K562 (cell line): ENCODE results near the gene CKLF. TPM values are rescaled to one million over a fixed set of nuclear protein-coding genes. Genes with fewer than 3 reads are reported as not detected.

ENCODE experiments used
- ATAC-seq: fragments of 200-7000 bp; cut with Tn5 transposase; 3 replicates; pipeline ENCODE4 v1.9.1; 2020; ENCODE audit warnings: moderate library complexity
- BruUV-seq: library from RNA; stranded (reverse); fragments of 400-500 nt; replicated peaks from 2 replicates; lab custom pipeline; 2021; lab: Mats Ljungman, UMichigan
- CTCF ChIA-PET: fragments of 300-600 bp; formaldehyde crosslinking; extraction: SDS; loops from one replicate; lab custom pipeline; 2021; ENCODE audit warnings: low intra/inter-chr PET ratio; lab: Yijun Ruan, JAX
- POLR2A ChIA-PET: fragments of 300-600, 350-650 bp; sonication (Branson Sonifier 250); formaldehyde crosslinking; extraction: SDS; loops from one replicate; lab custom pipeline; 2021; ENCODE audit warnings: antibody characterized with exemption, inconsistent platforms; lab: Yijun Ruan, JAX
- DNase-seq, 4 experiments: peaks; one replicate each; pipeline versions ENCODE4 v3.0.0 to v3.0.0-alpha.2; 2011 to 2018; ENCODE audit warnings: low spot score in 3 of 4, mixed read lengths in 3 of 4; ENCODE audit errors: extremely low read depth in 1 of 4
- FAIRE-seq: peaks from 2 replicates; lab custom pipeline; 2011; peaks lifted over from hg19 to GRCh38; lab: Jason Lieb, UNC
- H2AFZ ChIP-seq: 2 replicates; pipeline ENCODE4 v1.6.0; 2011; ENCODE audit warnings: low read depth, low read length, control low read depth, inconsistent platforms
- H3K27ac ChIP-seq: fragments of 200-600 bp; 3 replicates; pipeline ENCODE4 v1.8.0; 2011; ENCODE audit warnings: low read depth, mild to moderate bottlenecking, control low read depth, inconsistent platforms, low read length, moderate library complexity, mixed read lengths; ENCODE audit errors: extremely low read depth
- H3K27me3 ChIP-seq, 2 experiments: fragments of 300-600 bp in 1 of 2; 2 replicates in 1 of 2; 3 replicates in 1 of 2; pipeline versions ENCODE4 v1.6.0 to v1.8.0; 2011; ENCODE audit warnings: inconsistent platforms in 2 of 2, low read length in 2 of 2, mild to moderate bottlenecking in 1 of 2, mixed read lengths in 1 of 2, moderate library complexity in 1 of 2; ENCODE audit not compliant: control insufficient read depth in 2 of 2, insufficient read depth in 2 of 2
- H3K36me3 ChIP-seq: fragments of 300-600 bp; 3 replicates; pipeline ENCODE4 v1.8.0; 2011; ENCODE audit warnings: mild to moderate bottlenecking, low read length, inconsistent platforms; ENCODE audit not compliant: control insufficient read depth, insufficient read depth
- H3K4me1 ChIP-seq, 2 experiments: fragments of 200-600 bp in 1 of 2; replicated peaks in 1 of 2; 2 replicates in 1 of 2; 3 replicates in 1 of 2; pipeline versions ENCODE4 v1.5.1 to v1.8.0; 2011; ENCODE audit warnings: inconsistent platforms in 2 of 2, low read length in 2 of 2, mild to moderate bottlenecking in 1 of 2, mixed read lengths in 1 of 2, moderate library complexity in 1 of 2; ENCODE audit not compliant: control insufficient read depth in 2 of 2, insufficient read depth in 2 of 2
- H3K4me2 ChIP-seq: 2 replicates; pipeline ENCODE4 v1.6.1; 2011; ENCODE audit warnings: low read length, control low read depth, inconsistent platforms, mixed read lengths; ENCODE audit not compliant: insufficient read depth
- H3K4me3 ChIP-seq: fragments of 200-600 bp; sonication (generic), shearing (Covaris generic); 2 replicates; pipeline ENCODE4 v1.5.1; 2016; ENCODE audit warnings: control low read depth, inconsistent platforms
- H3K79me2 ChIP-seq: fragments of 200-600 bp; 3 replicates; pipeline ENCODE4 v1.8.0; 2011; ENCODE audit warnings: low read length, inconsistent platforms; ENCODE audit not compliant: control insufficient read depth, insufficient read depth
- H3K9ac ChIP-seq, 2 experiments: 2 replicates each; pipeline versions ENCODE4 v1.6.0 to v1.6.1; 2011; ENCODE audit warnings: low read depth in 2 of 2, low read length in 2 of 2, control low read depth in 1 of 2, inconsistent platforms in 1 of 2, mild to moderate bottlenecking in 1 of 2, mixed read lengths in 1 of 2; ENCODE audit not compliant: insufficient read depth in 1 of 2
- H3K9me1 ChIP-seq: one replicate; pipeline ENCODE4 v1.6.0; 2011; ENCODE audit warnings: inconsistent platforms, mild to moderate bottlenecking, low read length, moderate library complexity; ENCODE audit not compliant: control insufficient read depth, insufficient read depth
- H3K9me3 ChIP-seq: replicated peaks from 2 replicates; pipeline ENCODE4 v1.5.1; 2011; ENCODE audit warnings: low read depth, low read length, inconsistent platforms; ENCODE audit not compliant: control insufficient read depth, insufficient read depth
- H4K20me1 ChIP-seq: replicated peaks from 2 replicates; pipeline ENCODE4 v1.6.1; 2011; ENCODE audit warnings: low read length, inconsistent platforms, mixed read lengths; ENCODE audit not compliant: control insufficient read depth, insufficient read depth
- BACH1 ChIP-seq: fragments of 200-800 bp; sonication (Bioruptor generic); IDR thresholded peaks from 2 replicates; pipeline ENCODE4 v1.6.1; 2016; ENCODE audit warnings: missing genetic modification characterization, missing compliant biosample characterization
- CREBBP ChIP-seq: IDR thresholded peaks from one replicate; pipeline ENCODE4 v1.6.1; 2012; ENCODE audit warnings: low read depth, mild to moderate bottlenecking, control low read depth, inconsistent platforms, low read length
- FOXM1 ChIP-seq, 2 experiments: fragments of 450-650 bp in 1 of 2; sonication (generic) in 1 of 2; formaldehyde crosslinking in 1 of 2; IDR thresholded peaks; 2 replicates each; pipeline versions ENCODE4 v1.6.1 to v1.9.0; 2017 to 2022; ENCODE audit warnings: low read depth in 2 of 2, mild to moderate bottlenecking in 2 of 2, missing genetic modification reagents in 1 of 2, moderate library complexity in 1 of 2
- HES1 ChIP-seq: fragments of 450-650 bp; IDR thresholded peaks from 2 replicates; pipeline ENCODE4 v1.6.1; 2016; ENCODE audit warnings: low read depth, mild to moderate bottlenecking, moderate library complexity
- HNRNPK ChIP-seq: fragments of 200-400 bp; formaldehyde crosslinking; IDR thresholded peaks from one replicate; pipeline ENCODE4 v1.6.1; 2018; ENCODE audit warnings: mild to moderate bottlenecking, low read depth, low read length; ENCODE audit not compliant: poor library complexity, severe bottlenecking
- NEUROD1 ChIP-seq: fragments of 150-350 bp; IDR thresholded peaks from 2 replicates; pipeline ENCODE4 v1.6.1; 2014; ENCODE audit warnings: borderline replicate concordance, low read length, low read depth; ENCODE audit not compliant: partially characterized antibody
- NFE2 ChIP-seq: IDR thresholded peaks from 2 replicates; pipeline ENCODE4 v1.6.1; 2014; ENCODE audit warnings: antibody characterized with exemption, low read depth
- POLR2B ChIP-seq: fragments of 450-650 bp; IDR thresholded peaks from 2 replicates; pipeline ENCODE4 v1.6.1; 2018; ENCODE audit warnings: low read depth; ENCODE audit not compliant: partially characterized antibody
- RFX5 ChIP-seq: IDR thresholded peaks from 2 replicates; pipeline ENCODE4 v1.6.1; 2011; ENCODE audit warnings: low read depth, mild to moderate bottlenecking, improper control_type of control experiment, low read length
- SMARCC2 ChIP-seq: fragments of 450-650 bp; IDR thresholded peaks from 2 replicates; pipeline ENCODE4 v1.6.1; 2017; ENCODE audit warnings: antibody characterized with exemption, moderate library complexity, mild to moderate bottlenecking, low read depth
- TAL1 ChIP-seq: fragments of 450-650 bp; IDR thresholded peaks from 2 replicates; pipeline ENCODE4 v1.6.1; 2016; ENCODE audit warnings: mild to moderate bottlenecking
- ZFP1 ChIP-seq: fragments of 450-650 bp; formaldehyde crosslinking; IDR thresholded peaks from 2 replicates; pipeline ENCODE4 v1.4.0; 2020; ENCODE audit warnings: mild to moderate bottlenecking, mixed read lengths
- ZNF263 ChIP-seq: sonication (generic); formaldehyde crosslinking; IDR thresholded peaks from 2 replicates; pipeline ENCODE4 v1.8.0; 2022; ENCODE audit warnings: mild to moderate bottlenecking, missing genetic modification reagents, borderline replicate concordance
- ZNF395 ChIP-seq: fragments of 200-800 bp; sonication (Bioruptor generic); IDR thresholded peaks from 2 replicates; pipeline ENCODE4 v1.6.1; 2017; ENCODE audit warnings: missing genetic modification characterization, missing compliant biosample characterization
- ZNF41 ChIP-seq: fragments of 250-450 bp; sonication (Bioruptor Pico); conservative IDR thresholded peaks from 2 replicates; pipeline ENCODE4 v1.4.0; 2020; ENCODE audit warnings: mild to moderate bottlenecking
- ZNF511 ChIP-seq: sonication (generic); formaldehyde crosslinking; IDR thresholded peaks from 2 replicates; pipeline ENCODE4 v1.8.0; 2022; ENCODE audit warnings: mild to moderate bottlenecking, missing genetic modification reagents
- ZNF668 ChIP-seq: fragments of 250-450 bp; sonication (Bioruptor Pico); IDR thresholded peaks from 2 replicates; pipeline ENCODE4 v1.8.0; 2022; ENCODE audit warnings: mild to moderate bottlenecking, inconsistent platforms
- ZNF740 ChIP-seq, 3 experiments: fragments of 200-800 bp in 1 of 3; sonication (Bioruptor generic) in 1 of 3; sonication (generic) in 1 of 3; formaldehyde crosslinking in 1 of 3; IDR thresholded peaks; 2 replicates each; pipeline versions ENCODE4 v1.6.1 to v1.8.0; 2016 to 2022; ENCODE audit warnings: mild to moderate bottlenecking in 2 of 3, missing compliant biosample characterization in 2 of 3, missing genetic modification characterization in 2 of 3, missing genetic modification reagents in 1 of 3
- WGBS: fragments of 100-300 bp; shearing (Covaris generic); methylation state at CpG from one replicate; pipeline ENCODE4 v1.1.6; 2016; ENCODE audit warnings: low coverage, mixed read lengths; ENCODE audit not compliant: insufficient coverage; ENCODE audit errors: missing lambda C conversion rate; 5-methylcytosine and 5-hydroxymethylcytosine counted together
- in situ Hi-C: fragments of 300-500 bp; cut with MboI; formaldehyde crosslinking; loops from 4 replicates; pipeline ENCODE4 v1.15.0; 2018; ENCODE audit warnings: inconsistent platforms, mixed read lengths
- intact Hi-C: fragments of 100-400 bp; cut with micrococcal nuclease; formaldehyde crosslinking; loops from 2 replicates; pipeline ENCODE4 v1.14.2; 2022
- polyA plus RNA-seq, 8 experiments: library from polyadenylated mRNA; depleted of rRNA in 4 of 8; stranded (reverse) in 5 of 8; unstranded in 3 of 8; fragments of >200 nt; fragmentation: Nextera tagmentation in 2 of 8; fragmentation: Illumina TruSeq in 1 of 8; extraction: Ambion mirVana in 2 of 8; extraction: Trizol in 1 of 8; gene quantifications; 2 replicates each; pipeline versions ENCODE4 v1.2.1 to v1.2.3, GENCODE V29; 2011 to 2014; ENCODE audit warnings: inconsistent platforms in 1 of 8, missing spikeins in 1 of 8
- total RNA-seq, 7 experiments: library from RNA; depleted of rRNA in 6 of 7; stranded (reverse); fragments of >200 nt in 6 of 7; fragmentation: Illumina TruSeq in 2 of 7; extraction: Trizol in 2 of 7; gene quantifications; 2 replicates each; pipeline versions ENCODE4 v1.2.1 to v1.2.3, GENCODE V29; 2011 to 2021; ENCODE audit warnings: low replicate concordance in 1 of 7

CKLF gene
- total and polyA plus RNA-seq, 9 of the 15 experiments (the other 6 are each of a cell fraction or from before 2014, with no cell fraction given), result 84.8 to 322 (median 118) TPM

GRCh38 chr16:66517586-66518263, 34.7 kb upstream of the CKLF start:
- H3K27me3 ChIP-seq, result no peaks in the 10 kb centered on the region
- H4K20me1 ChIP-seq, result no peaks in the 10 kb centered on the region
- DNase-seq (no peak), ATAC-seq (no peak), FAIRE-seq (no peak)
- BruUV-seq, result no TSS peak
- H3K9ac ChIP-seq, result peak overlapping the region; percentile 85 to 92; a peak in 3 of 4 replicates
- WGBS, result 81% methylated on average over 8 of the region's 8 CpGs
- in situ Hi-C loops (no loop called here), intact Hi-C loops (loop anchor here (2.0 kb wide), 1 partner anchor 33 kb away; the partner anchor contains the start of gene TK2)
- POLR2A ChIA-PET, result interaction anchor here (1.0 kb wide), 1 partner anchor 62 kb away, joined by 3 read pairs; no protein-coding TSS in a partner anchor
- no peaks in the 10 kb centered on the region for H3K36me3 ChIP-seq
- H2AFZ ChIP-seq, result peak overlapping the region; percentile 95
- H3K4me1 ChIP-seq, result peaks cover 30 to 37% of the 10 kb centered on the region in 2 experiments
- H3K9me1 ChIP-seq, result no peaks in the 10 kb centered on the region
- H3K79me2 ChIP-seq, result no peaks in the 10 kb centered on the region
- CTCF ChIA-PET, result no interaction called here
- H3K27ac ChIP-seq, result peak overlapping the region; percentile 94
- peak overlapping the region; percentile 75 for H3K4me2 ChIP-seq
- H3K9me3 ChIP-seq, result no peaks in the 10 kb centered on the region
- peak overlapping the region; percentile 30; the same call in 1 of the 2 replicates for H3K4me3 ChIP-seq
- TF ChIP-seq RFX5 (no peak), ZNF41 (CRISPR knock-in tag) (no peak), FOXM1 (IDR thresholded peaks at IDR 0.05; ENCODE audit: low read depth) (no peak), FOXM1 (CRISPR knock-in tag; IDR thresholded peaks at IDR 0.05; ENCODE audit: low read depth) (no peak), HNRNPK (no peak), NFE2 (0 out of 2 replicates have a peak, but pooled peaks have one; percentile 23), BACH1 (peak; percentile 66; the same call in 1 of the 2 replicates), NEUROD1 (no peak), ZNF395 (CRISPR knock-in tag) (peak; percentile 18; the same call in 1 of the 2 replicates), ZNF740 (CRISPR knock-in tag; IDR thresholded peaks at IDR 0.05) (no peak), ZNF740 (tag; IDR thresholded peaks at IDR 0.05) (0 out of 4 replicates have a peak, but pooled peaks of 1 of the 2 experiments have one; percentile 44), ZNF668 (CRISPR knock-in tag) (no peak), ZNF263 (CRISPR knock-in tag) (peak; percentile 26; the same call in 1 of the 2 replicates), CREBBP (no peak), SMARCC2 (no peak), TAL1 (no peak), POLR2B (no peak), ZNF511 (no peak), HES1 (no peak), ZFP1 (CRISPR knock-in tag) (no peak)
